GM23248 (cell line): ENCODE results near the gene KCNA5.

Experiments used
- EZH2 ChIP-seq: fragments of 200-600 bp; sonication (generic); IDR thresholded peaks from 2 replicates; pipeline ENCODE4 v1.6.1; 2018; ENCODE audit warnings: antibody characterized with exemption, mild to moderate bottlenecking; ENCODE audit not compliant: insufficient read depth, poor library complexity, severe bottlenecking
- EZH2phosphoT487 ChIP-seq: fragments of 200-600 bp; sonication (generic); IDR thresholded peaks from 2 replicates; pipeline ENCODE4 v1.6.1; 2018; ENCODE audit warnings: antibody characterized with exemption, moderate library complexity, mild to moderate bottlenecking, low read depth; ENCODE audit not compliant: insufficient read depth

GRCh38 chr12:5043589-5044419 is at the start of gene KCNA5:
- TF ChIP-seq EZH2 (no peak), EZH2phosphoT487 (no peak)
